HG02938 (cell line): Measurements from ENCODE around the gene NUDT12.

Source experiments
- ATAC-seq: cut with Tn5 transposase; IDR thresholded peaks from one replicate; pipeline ENCODE4 v1.9.1; 2021; ENCODE audit warnings: mild to moderate bottlenecking, moderate library complexity; ENCODE audit not compliant: unreplicated experiment

NUDT12 gene

DNA sequence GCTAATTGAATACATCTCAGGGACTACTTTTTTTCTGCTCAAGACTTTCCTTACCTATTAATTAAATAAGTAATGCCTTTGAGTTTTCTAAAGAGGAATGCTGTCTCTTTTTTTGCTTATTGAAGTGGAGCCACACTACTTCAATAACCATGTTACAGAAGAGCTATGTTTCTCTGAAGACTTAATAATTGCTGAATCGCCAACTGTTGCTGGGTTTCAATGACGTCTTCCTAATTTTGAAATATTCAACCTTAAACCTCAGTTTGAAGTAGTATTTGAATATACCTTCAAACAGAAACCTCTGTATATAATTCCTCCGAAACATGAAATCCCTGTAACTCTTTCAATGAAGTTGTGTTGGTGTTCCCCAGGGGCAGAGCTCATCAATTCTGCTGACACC is 21.0 kb downstream of the NUDT12 start:
- no peak for ATAC-seq

DNA sequence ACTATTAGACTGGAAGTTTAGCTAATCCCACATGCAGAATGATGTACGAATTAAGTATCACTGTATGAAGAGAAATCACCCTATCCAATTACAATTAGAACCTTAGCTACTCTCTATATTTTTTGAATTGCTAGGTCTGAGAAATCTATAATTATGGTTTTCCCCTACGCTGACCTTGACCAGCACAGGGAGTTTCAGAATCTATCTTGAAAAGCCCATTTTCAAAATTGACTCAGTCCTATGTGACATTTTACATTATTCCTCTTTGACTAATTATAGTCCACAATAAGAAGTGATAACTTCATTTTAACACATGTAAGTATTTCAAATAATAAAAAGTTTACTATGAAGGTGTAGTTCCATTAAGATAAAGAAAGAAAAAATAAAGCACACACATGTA is 21.5 kb downstream of the NUDT12 start:
- no peak for ATAC-seq

DNA sequence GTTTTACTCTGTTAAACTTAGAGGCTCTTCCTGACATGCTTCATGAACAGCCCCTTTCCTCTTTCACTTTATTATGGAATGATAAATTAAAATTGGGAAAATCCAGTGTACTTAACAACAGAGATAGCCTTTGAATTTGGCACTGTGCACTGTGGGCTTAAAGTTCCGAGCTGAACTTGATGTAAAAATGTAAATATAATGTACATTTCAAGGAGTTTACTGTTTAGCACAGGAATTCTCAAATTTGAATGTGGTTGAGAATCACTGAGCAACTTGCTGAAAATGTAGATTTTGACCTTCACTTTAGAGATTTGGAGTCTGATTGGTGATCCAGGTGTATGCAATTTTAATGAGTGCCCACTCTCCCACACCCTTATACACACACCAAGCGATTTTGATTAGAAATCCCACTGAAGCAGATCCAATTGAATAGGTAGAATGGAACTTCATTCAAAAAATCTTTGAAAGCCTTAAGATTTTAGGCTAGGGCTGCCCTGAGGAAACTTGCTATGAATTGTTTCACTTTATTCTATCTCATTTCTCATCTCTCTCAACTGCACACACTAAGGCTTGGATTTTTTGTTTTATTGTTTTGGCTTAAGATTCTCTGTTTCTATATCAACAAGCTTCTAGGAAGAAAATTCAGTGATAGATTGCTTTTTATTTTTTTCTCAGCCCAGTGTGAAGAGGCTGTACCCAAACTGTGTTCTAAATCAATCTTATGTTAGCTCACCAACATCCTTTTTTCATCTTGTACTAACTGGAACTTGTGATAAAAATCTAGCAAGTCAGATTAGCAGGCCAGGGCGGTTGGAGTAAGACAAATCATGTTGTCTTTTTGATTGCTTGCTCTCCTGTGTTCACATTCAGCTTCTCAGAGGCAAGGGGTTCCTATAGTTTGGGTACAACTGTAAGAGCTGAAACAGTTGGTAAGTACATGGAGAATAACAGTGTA is 22.9 kb downstream of the NUDT12 start:
- no peak for ATAC-seq

DNA sequence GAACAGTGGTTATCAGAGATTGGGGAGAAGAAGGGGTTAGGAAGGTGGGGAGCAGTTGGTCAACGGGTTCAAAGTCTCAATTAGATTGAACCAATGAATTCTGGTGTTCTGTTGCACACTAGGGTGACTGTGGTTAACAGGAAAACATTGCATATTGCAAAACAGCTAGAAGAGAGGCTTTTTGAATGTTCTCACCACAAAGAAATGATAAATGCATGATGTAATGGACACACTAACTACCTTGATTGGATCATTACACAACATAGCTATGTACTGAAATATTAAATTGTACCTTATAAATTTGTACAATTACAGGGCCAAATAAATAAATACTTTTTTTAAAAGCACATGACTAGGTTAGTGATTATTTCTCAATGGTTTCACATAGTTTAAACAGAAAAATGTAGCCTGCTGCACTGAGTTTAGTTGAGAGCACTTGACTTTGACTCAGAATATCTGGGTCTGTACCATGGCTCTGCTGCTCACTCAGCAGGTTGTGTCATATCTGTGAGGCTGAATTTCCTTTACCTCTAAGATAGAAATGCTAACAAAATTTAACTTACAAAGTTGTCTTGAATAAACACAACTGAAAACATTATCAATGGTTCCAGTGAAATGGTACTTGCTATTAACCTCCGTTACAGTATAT is 30.4 kb downstream of the NUDT12 start:
- no peak for ATAC-seq

DNA sequence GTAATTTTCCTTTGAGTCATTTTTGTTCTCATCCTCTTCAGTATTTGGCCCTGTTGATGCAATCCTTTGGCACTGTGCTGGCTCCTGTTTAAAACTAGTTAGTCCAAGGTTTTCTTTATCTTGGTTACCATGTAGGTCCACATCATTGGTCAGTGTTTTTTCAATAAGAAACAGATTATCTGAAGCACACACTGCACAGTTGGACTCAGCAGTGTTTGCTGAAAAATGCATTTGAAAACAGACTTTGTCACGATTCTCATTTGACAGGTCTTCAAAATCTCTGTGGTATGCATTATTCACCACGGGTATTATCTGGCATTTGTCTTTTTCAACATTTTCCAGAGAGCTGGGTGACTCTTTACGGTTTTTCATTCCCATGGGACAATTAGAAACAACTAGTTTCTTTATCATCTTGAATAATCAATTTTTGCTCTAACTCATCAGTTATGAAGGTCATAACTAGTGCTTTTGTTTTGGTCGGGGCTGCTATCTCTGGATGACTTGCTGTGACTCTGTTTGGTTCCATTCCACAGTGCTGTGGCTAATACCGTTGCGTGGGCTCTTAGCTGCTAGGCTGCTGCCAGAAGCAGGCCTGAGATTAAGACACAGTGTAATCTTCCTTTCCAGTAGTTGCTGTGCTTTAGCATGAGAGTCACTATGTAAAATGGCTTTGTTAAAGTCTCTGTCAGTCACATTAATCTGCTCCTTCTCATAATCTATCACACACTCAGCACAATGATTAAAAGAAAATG is 36.2 kb downstream of the NUDT12 start:
- ATAC-seq: no peak

DNA sequence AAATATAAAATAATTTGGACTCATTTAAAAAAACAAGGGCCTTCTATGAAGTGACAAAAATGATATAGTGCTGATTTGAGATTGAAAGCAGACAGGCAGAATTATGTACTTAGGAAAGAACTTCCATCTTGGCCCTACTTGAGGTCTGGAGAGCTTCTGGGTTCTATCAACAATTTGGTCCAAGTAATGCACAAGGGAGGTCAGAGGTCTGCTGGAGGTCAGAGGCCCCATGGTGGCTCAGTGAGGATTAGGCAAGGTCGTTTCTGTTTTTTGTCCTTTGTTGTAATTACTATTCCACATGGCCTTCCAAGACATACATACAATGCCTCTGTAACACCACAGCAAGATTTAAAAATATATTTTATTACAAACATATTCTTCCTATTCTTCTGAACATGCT is 37.2 kb downstream of the NUDT12 start:
- no peak for ATAC-seq

DNA sequence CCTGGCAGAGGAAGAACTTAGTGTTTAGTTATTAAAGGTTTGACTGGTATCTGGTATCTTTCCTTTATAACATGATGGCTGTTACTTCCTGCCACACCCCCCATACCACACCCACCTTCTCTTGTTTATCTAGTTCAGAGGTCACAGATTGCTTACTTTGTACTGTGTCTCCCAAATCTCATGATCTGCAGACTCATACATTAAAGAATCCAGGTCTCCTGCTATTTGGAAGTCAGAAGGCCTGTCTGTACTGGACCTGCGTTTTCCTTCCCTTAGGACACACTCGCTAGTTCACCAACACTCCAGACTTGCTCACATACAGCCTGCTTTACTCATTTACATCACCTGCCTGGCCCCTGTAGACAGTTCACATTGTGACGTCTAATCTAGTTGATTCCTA is 39.3 kb downstream of the NUDT12 start:
- ATAC-seq: no peak

DNA sequence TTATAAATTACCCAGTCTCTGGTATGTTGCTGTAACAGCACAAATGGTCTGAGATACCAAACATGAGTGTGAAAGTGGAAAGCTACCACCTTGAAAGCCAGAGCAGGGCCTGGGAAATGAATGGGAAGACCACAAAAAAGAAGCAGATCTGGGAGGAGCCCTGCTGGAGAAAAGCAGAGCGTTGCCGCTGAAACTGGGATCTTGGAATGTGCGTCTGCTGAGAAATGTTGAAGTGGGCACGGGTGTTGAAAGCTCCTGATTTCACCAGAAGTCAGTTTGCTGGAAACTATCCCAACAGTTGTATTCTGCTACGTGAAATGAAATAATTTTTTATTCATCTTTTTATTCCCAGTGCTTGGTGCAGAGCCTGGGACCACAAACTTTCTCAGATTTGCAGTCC is 40.0 kb downstream of the NUDT12 start:
- no peak for ATAC-seq

DNA sequence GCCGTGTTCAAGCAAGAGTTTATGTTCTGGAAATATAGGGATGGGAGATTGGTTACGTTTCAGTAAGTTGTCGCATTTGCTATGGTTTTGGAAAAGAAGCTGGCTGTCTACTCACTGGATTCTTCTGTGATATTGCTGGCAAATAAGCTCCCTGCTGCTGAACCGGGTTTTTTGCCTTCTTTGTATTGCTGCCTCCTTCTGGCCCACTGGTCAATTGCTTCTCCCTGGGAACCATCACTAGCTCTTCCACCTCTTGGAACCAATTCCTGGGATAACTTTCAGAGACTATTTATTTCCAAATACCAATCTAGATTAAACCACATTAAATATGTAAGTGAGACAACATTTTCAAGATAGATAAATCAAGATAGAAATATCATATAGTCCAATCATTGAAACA is 43.0 kb downstream of the NUDT12 start:
- no peak for ATAC-seq

DNA sequence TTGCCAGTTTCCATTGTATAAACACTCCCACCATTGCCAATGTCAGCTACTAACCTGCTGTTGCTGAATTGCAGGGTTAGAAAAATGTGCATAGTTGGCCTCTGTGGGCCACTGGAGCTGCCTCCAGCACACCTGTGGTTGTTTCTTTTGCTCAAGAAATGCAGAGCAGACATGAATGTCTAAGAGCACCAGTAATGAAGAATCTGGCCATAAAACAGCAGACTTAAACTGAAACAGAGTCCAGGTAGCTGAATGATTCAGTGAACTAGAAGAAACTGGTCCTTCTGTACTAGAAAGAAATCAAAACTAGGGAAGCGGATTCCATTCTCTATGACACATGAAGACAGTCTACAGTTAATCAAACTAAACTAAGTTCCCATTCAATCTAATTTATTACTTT is 48.2 kb downstream of the NUDT12 start:
- ATAC-seq: no peak

DNA sequence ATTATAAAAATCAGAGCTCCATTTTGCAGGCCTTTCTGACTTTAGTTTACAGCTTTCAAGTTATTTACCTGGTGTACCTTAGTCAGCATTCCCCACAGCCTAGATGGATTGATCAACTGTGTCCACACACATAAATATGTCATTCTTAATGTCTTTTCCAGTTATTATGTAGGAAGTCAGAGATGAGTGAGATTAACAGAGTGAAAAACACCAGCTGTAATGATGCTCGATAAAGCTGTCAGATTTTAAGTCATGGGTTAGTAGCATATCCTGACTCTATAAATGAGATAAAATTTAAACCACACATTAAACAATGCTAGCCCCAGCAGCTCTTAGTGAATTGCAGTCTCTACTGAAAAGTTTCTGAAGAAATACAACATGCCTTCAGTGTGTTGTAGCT is 48.9 kb downstream of the NUDT12 start:
- ATAC-seq: no peak

DNA sequence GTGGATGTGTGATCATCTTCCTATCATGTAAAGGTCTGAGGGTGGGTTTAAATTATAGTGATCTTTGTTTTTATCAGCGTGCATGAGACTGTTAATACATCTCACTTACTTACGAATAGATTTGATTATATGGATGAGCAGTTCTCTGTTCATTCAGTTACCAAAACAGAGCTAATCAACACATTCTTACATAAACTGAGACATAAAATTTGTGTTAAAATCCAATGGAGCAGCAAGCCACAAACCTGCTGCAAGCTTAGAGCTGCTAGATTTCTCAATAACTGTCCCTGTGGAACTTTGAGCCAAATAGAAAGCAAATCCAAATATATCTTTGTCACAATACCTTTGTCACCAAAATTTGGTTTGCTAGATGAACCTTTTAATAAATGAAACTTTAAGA is 50.1 kb downstream of the NUDT12 start:
- no peak for ATAC-seq

DNA sequence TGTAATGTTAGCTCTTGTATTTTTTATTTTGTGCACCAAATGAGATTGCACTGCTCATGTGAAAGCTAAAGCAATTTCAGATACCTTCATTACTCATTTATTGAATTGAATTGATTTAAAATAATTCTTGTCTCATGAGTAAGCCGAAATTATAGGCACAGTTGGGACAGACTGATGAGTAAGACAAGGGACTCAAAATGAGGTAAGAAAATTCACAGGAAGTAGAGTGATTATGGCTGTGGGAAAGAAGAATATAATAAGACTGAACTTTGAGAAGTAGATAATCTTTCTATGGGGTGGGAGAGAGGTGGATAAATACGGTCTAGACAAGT is 51.1 kb downstream of the NUDT12 start:
- no peak for ATAC-seq

DNA sequence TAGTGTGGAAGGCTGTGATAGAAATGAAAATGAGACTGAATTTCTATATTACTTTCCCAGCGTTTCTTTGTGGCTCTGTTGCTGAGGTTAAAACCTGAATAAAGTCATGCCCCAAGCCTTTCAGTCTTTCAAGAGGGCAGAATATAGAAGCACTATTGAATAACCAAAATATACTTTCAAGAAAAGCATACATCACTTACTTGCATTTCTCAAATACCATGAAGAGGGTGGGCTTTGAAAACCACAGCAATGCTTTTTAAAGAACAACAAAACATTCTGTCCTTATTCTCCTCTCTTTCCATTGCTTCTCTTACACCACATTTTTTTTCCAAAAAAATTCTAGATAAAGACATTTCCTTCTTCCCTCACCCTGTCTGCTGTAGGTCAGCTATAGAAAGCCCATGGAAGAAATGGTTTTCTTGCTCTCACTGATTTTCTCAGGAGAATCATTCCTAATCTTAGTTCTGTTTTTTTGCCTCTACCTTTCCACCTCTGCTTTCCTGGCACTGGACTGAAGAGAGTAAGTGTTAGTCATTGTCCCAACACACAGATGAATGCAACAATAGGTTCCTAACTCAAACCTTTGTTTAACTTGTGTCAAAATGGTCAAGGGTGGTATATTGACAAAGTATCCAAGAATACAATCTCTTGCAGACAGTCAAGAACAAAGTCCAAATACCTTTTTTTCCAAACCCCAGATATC is 51.6 kb downstream of the NUDT12 start:
- ATAC-seq: no peak

DNA sequence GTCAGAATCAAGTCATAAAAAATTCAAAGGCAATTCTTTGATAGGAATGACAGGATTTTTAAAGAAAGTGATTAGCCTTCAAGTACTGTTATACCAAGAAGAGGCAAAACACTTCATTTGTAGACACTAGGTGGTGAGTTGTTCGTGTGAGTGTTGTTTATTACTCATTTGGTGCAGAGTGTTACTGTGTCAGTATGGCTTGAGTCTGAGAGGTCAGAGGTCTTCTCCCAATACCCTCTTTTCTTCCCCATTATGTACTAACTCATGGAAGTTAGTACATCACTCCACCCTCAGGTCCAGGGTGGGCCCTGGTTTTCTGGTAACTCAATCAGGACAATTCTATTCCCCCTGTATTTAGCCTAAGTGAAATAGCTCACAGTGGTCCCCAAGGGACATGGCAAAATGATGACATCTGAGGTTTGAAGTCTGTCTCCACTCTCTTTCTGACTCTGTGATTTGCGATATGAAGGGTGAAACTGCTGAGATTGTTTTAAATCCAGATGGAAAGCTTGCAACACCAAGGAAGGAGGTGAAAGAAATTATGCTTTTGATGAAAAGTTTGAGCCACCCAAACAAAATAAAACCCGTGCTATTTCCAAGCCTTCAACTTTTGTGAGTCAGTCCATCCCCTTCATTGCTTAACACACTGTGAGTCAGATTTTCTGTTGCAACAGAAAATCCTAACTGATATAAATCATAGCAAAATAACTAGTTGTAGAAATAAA is 56.8 kb downstream of the NUDT12 start:
- no peak for ATAC-seq

DNA sequence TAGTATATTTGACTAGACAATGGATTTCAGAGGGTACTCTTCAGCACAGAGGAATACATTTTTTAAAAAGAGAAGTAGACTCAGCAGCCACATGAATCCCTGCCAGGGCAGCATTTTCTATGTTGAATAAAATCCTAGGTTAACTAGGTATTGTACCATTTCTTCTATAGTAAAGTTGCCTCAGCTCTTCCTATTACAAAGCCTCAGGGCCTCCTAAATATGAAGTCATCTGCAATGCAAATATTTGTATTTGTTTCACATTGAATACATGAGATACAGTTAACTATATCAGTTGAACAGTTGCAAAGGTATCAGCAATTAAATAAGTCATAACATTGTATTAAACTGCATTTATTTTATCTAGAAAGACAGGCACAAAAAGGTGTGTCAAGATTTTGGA is 59.5 kb downstream of the NUDT12 start:
- no peak for ATAC-seq

DNA sequence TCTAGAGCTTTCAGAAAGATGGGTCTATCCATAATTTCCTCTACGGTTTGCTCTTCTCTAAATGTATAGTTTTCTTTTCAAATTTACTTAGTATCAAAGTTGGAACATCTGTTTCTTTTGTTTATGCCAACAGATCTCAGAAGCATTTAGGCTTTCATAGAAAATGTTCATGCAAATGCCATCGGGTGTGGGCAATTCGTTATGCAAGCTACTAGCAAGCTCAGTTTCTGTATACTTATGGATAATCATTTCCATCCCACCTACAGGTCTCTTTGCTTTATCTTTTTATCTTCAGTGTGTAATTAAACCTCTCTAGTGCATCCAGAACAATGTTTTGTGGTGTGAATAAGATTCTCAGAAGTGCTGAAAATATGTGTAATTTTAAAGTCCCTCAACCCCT is 59.9 kb downstream of the NUDT12 start:
- no peak for ATAC-seq
